WERI-Rb-1 (cell line): ENCODE results near the gene ARHGAP19.

Experiments
- DNase-seq: peaks from one replicate; pipeline ENCODE4 v3.0.0-alpha.2; 2020
- H3K27ac ChIP-seq: fragments of 250-450 bp; sonication (Bioruptor Pico); 2 replicates; pipeline ENCODE4 v1.5.1; 2020; ENCODE audit warnings: mild to moderate bottlenecking, moderate library complexity
- H3K27me3 ChIP-seq: fragments of 250-450 bp; sonication (Bioruptor Pico); 2 replicates; pipeline ENCODE4 v1.5.1; 2021; ENCODE audit warnings: mild to moderate bottlenecking, low read depth, moderate library complexity; ENCODE audit not compliant: insufficient read depth, severe bottlenecking
- H3K36me3 ChIP-seq: fragments of 250-450 bp; sonication (Bioruptor Pico); 2 replicates; pipeline ENCODE4 v1.5.1; 2020; ENCODE audit warnings: mild to moderate bottlenecking, moderate library complexity
- H3K4me3 ChIP-seq: 2 replicates; pipeline ENCODE4 v1.5.1; 2011; ENCODE audit warnings: low read depth, mild to moderate bottlenecking, control low read depth, low read length
- H3K9me3 ChIP-seq: fragments of 250-450 bp; sonication (Bioruptor Pico); 2 replicates; pipeline ENCODE4 v1.5.1; 2021; ENCODE audit warnings: mild to moderate bottlenecking, moderate library complexity; ENCODE audit not compliant: severe bottlenecking
- CTCF ChIP-seq: IDR thresholded peaks from 2 replicates; pipeline ENCODE4 v1.5.1; 2011; ENCODE audit warnings: low read depth, mild to moderate bottlenecking, control low read depth, inconsistent platforms, low read length

Gene ARHGAP19

GRCh38 chr10:97182288-97182990 is 110.0 kb downstream of the ARHGAP19 start:
- Histone ChIP-seq H3K9me3 (no peaks in the 10 kb centered on the region), H3K4me3 (no peak overlapping the region), H3K27ac (no peak overlapping the region), H3K36me3 (no peaks in the 10 kb centered on the region), H3K27me3 (no peaks in the 10 kb centered on the region)
- no peak for DNase-seq
- no peak for TF ChIP-seq CTCF

- Histone ChIP-seq H3K9me3 (no peaks in the 10 kb centered on the region), H3K27ac (no peak overlapping the region), H3K4me3 (no peak overlapping the region), H3K27me3 (no peaks in the 10 kb centered on the region), H3K36me3 (no peaks in the 10 kb centered on the region)
- no peak for TF ChIP-seq CTCF
- DNase-seq: no peak
Observed at GRCh38 chr10:97180986-97181385, 111.5 kb downstream of the ARHGAP19 start.

GRCh38 chr10:97180363-97180755 is 112.1 kb downstream of the ARHGAP19 start:
- TF ChIP-seq CTCF: no peak
- Histone ChIP-seq H3K36me3 (no peaks in the 10 kb centered on the region), H3K27me3 (no peaks in the 10 kb centered on the region), H3K27ac (no peak overlapping the region; the same call in 1 of the 2 replicates), H3K4me3 (no peak overlapping the region), H3K9me3 (no peaks in the 10 kb centered on the region)
- no peak for DNase-seq

GRCh38 chr10:97179731-97180362 is 112.6 kb downstream of the ARHGAP19 start:
- peak overlapping the region; percentile 29 for H3K27ac ChIP-seq
- no peaks in the 10 kb centered on the region for H3K36me3 ChIP-seq
- H3K4me3 ChIP-seq: no peak overlapping the region
- no peaks in the 10 kb centered on the region for H3K27me3 ChIP-seq
- DNase-seq: peak; percentile 94
- H3K9me3 ChIP-seq: no peaks in the 10 kb centered on the region
- TF ChIP-seq CTCF: peak; percentile 72

GRCh38 chr10:97179311-97179710 is 113.1 kb downstream of the ARHGAP19 start:
- Histone ChIP-seq H3K27ac (peak overlapping the region; percentile 29), H3K36me3 (no peaks in the 10 kb centered on the region), H3K4me3 (no peak overlapping the region), H3K27me3 (no peaks in the 10 kb centered on the region), H3K9me3 (no peaks in the 10 kb centered on the region)
- DNase-seq: no peak
- TF ChIP-seq CTCF: no peak
